ENCODE data around the gene DLG3. TPM values are rescaled to one million over a fixed set of nuclear protein-coding genes. Genes with fewer than 3 reads are reported as not detected.

Gene DLG3
- total and polyA plus RNA-seq, 4 donors = 0.57 to 6.5 (median 1.7) TPM

- no peak for DNase-seq (ENCODE audit: low spot score)
- peaks cover 0 to 1% (median 0%) of the 10 kb centered on the region in 4 donors for H3K27me3 ChIP-seq (ENCODE audit: control insufficient read depth in 4 of 4, insufficient read depth in 4 of 4, low read length in 3 of 4)
- peaks cover 2 to 5% (median 3%) of the 10 kb centered on the region in 4 donors for H3K4me1 ChIP-seq (ENCODE audit: control insufficient read depth in 4 of 4, insufficient read depth in 4 of 4, low read length in 3 of 4)
- no peak overlapping the region for H3K9ac ChIP-seq (ENCODE audit: low read depth in 1 of 2, low read length in 2 of 2)
- TF ChIP-seq, protein P1, sequence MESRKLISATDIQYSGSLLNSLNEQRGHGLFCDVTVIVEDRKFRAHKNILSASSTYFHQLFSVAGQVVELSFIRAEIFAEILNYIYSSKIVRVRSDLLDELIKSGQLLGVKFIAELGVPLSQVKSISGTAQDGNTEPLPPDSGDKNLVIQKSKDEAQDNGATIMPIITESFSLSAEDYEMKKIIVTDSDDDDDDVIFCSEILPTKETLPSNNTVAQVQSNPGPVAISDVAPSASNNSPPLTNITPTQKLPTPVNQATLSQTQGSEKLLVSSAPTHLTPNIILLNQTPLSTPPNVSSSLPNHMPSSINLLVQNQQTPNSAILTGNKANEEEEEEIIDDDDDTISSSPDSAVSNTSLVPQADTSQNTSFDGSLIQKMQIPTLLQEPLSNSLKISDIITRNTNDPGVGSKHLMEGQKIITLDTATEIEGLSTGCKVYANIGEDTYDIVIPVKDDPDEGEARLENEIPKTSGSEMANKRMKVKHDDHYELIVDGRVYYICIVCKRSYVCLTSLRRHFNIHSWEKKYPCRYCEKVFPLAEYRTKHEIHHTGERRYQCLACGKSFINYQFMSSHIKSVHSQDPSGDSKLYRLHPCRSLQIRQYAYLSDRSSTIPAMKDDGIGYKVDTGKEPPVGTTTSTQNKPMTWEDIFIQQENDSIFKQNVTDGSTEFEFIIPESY (IDR thresholded peaks at IDR 0.05) = no peak
- TF ChIP-seq NR2F2 (IDR thresholded peaks at IDR 0.05) (no peak), RXRA (IDR thresholded peaks at IDR 0.05) (no peak), JUND (IDR thresholded peaks at IDR 0.05) (no peak)
- TF ChIP-seq, protein P2, sequence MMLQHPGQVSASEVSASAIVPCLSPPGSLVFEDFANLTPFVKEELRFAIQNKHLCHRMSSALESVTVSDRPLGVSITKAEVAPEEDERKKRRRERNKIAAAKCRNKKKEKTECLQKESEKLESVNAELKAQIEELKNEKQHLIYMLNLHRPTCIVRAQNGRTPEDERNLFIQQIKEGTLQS (IDR thresholded peaks at IDR 0.05) = no peak
- H3K27ac ChIP-seq (ENCODE audit: low read depth in 1 of 2, low read length in 2 of 2) = no peak overlapping the region
- 42% methylated on average over 1 of the region's 1 CpG for WGBS
- no peak overlapping the region for H3K4me3 ChIP-seq (ENCODE audit: low read depth in 1 of 3, low read length in 3 of 3)
- no peaks in the 10 kb centered on the region for H3K36me3 ChIP-seq (ENCODE audit: control insufficient read depth in 4 of 4, insufficient read depth in 3 of 4, low read depth in 1 of 4, low read length in 3 of 4)
- no peaks in the 10 kb centered on the region for H3K9me3 ChIP-seq (ENCODE audit: control insufficient read depth in 4 of 4, low read length in 3 of 4)
Observed at GRCh38 chrX:70439016-70439415, 5.6 kb upstream of the DLG3 start.

DNA sequence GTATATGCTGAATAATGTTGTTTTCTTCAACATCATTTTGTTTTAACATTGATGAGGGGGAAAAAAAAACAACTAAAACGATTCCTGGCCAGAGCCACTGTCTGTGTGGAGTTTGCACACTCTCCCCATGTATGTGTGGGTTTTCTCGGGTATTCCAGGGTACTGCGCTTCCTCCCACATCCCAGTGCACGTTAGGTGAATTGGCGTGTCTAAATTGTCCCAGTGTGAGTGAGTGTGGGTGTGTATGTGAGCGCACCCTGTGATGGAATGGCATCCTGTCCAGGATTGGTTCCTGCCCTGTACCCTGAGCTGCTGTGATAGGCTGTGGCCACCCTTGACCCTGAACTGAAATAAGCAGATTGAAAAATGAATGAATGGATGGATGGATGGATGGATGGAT lies 2.4 kb upstream of the DLG3 start:
- H3K9me3 ChIP-seq (ENCODE audit: control insufficient read depth in 4 of 4, low read length in 3 of 4) = peaks cover 0 to 4% (median 0%) of the 10 kb centered on the region in 4 donors
- H3K4me1 ChIP-seq (ENCODE audit: control insufficient read depth in 4 of 4, insufficient read depth in 4 of 4, low read length in 3 of 4) = peaks cover 0 to 3% (median 0%) of the 10 kb centered on the region in 4 donors
- no peak overlapping the region for H3K9ac ChIP-seq (ENCODE audit: low read depth in 1 of 2, low read length in 2 of 2)
- H3K36me3 ChIP-seq (ENCODE audit: control insufficient read depth in 4 of 4, insufficient read depth in 3 of 4, low read depth in 1 of 4, low read length in 3 of 4) = no peaks in the 10 kb centered on the region
- WGBS = 62% methylated on average over 6 of the region's 6 CpGs
- no peak for TF ChIP-seq HNF4A (conservative IDR thresholded peaks at IDR 0.05)
- no peak for TF ChIP-seq SP1 (IDR thresholded peaks at IDR 0.05)
- TF ChIP-seq, protein P3, sequence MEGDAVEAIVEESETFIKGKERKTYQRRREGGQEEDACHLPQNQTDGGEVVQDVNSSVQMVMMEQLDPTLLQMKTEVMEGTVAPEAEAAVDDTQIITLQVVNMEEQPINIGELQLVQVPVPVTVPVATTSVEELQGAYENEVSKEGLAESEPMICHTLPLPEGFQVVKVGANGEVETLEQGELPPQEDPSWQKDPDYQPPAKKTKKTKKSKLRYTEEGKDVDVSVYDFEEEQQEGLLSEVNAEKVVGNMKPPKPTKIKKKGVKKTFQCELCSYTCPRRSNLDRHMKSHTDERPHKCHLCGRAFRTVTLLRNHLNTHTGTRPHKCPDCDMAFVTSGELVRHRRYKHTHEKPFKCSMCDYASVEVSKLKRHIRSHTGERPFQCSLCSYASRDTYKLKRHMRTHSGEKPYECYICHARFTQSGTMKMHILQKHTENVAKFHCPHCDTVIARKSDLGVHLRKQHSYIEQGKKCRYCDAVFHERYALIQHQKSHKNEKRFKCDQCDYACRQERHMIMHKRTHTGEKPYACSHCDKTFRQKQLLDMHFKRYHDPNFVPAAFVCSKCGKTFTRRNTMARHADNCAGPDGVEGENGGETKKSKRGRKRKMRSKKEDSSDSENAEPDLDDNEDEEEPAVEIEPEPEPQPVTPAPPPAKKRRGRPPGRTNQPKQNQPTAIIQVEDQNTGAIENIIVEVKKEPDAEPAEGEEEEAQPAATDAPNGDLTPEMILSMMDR (IDR thresholded peaks at IDR 0.05; ENCODE audit: low read depth, low read length, missing input control) = no peak
- TF ChIP-seq FOXA2 (IDR thresholded peaks at IDR 0.05) = no peak
- no peak for TF ChIP-seq GABPA (IDR thresholded peaks at IDR 0.05 in 1 of 2, conservative IDR thresholded peaks at IDR 0.05 in 1 of 2)
- no peak for TF ChIP-seq YY1 (IDR thresholded peaks at IDR 0.05)
- no peak for TF ChIP-seq TAF1 (conservative IDR thresholded peaks at IDR 0.05)
- no peak for TF ChIP-seq REST (IDR thresholded peaks at IDR 0.05)
- TF ChIP-seq EGR1 (IDR thresholded peaks at IDR 0.05; ENCODE audit: low read depth in 2 of 2) = no peak
- TF ChIP-seq JUND (IDR thresholded peaks at IDR 0.05) = no peak
- TF ChIP-seq HNF4G (IDR thresholded peaks at IDR 0.05) = no peak
- TF ChIP-seq, protein P2 (IDR thresholded peaks at IDR 0.05) = no peak
- TF ChIP-seq, protein P1 (IDR thresholded peaks at IDR 0.05) = no peak
- TF ChIP-seq RAD21 (IDR thresholded peaks at IDR 0.05) = no peak
- TF ChIP-seq FOXA1 (IDR thresholded peaks at IDR 0.05) = no peak
- H3K27me3 ChIP-seq (ENCODE audit: control insufficient read depth in 4 of 4, insufficient read depth in 4 of 4, low read length in 3 of 4) = peaks cover 0 to 6% (median 0%) of the 10 kb centered on the region in 4 donors
- no peak overlapping the region for H3K27ac ChIP-seq (ENCODE audit: low read depth in 1 of 2, low read length in 2 of 2)
- no peak for DNase-seq (ENCODE audit: low spot score)
- no peak overlapping the region for H3K4me3 ChIP-seq (ENCODE audit: low read depth in 1 of 3, low read length in 3 of 3)
